ENCODE data around the gene CPA5. TPM values are rescaled to one million over a fixed set of nuclear protein-coding genes. Genes with fewer than 3 reads are reported as not detected.

Gene CPA5
- total and polyA plus RNA-seq, 2 experiments from 2014 or later = 0.98 TPM; not detected in 1

DNA sequence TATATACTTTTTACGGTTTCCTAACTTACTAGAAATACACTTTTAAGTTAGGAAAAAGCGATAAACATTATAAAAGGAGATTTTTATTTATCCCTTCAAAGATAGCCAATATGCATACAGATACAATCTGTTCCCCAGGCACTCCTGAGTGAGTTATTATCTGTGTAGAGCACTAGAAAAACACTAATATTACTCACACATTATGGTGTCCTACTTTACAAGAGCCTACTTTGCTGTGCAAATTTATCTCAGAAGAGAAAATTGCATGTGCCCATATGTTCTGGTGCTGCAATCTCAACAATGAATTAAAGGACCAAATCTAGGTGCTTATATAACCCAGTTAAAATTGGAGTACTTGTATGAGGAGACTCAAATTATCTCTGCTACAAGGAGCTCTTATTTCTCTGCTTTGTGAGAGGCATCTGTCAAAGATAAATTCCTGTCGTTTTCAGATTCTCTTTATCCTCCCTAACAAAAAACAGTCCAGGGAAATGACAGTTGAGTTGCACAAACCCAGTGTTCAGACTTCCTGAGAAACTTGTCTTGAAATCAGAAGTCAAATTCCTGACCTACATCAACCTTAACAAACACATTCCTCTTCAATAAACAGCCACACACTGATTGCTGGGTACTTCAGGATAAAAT, 64.6 kb downstream of the CPA5 start:
- H3K27ac ChIP-seq = peak overlapping the region; percentile 46
- no peaks in the 10 kb centered on the region for H3K9me3 ChIP-seq (ENCODE audit: low read depth)
- TF ChIP-seq, protein P1, sequence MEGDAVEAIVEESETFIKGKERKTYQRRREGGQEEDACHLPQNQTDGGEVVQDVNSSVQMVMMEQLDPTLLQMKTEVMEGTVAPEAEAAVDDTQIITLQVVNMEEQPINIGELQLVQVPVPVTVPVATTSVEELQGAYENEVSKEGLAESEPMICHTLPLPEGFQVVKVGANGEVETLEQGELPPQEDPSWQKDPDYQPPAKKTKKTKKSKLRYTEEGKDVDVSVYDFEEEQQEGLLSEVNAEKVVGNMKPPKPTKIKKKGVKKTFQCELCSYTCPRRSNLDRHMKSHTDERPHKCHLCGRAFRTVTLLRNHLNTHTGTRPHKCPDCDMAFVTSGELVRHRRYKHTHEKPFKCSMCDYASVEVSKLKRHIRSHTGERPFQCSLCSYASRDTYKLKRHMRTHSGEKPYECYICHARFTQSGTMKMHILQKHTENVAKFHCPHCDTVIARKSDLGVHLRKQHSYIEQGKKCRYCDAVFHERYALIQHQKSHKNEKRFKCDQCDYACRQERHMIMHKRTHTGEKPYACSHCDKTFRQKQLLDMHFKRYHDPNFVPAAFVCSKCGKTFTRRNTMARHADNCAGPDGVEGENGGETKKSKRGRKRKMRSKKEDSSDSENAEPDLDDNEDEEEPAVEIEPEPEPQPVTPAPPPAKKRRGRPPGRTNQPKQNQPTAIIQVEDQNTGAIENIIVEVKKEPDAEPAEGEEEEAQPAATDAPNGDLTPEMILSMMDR (IDR thresholded peaks at IDR 0.05; ENCODE audit: low read depth, low read length) = no peak
- H3K36me3 ChIP-seq = no peaks in the 10 kb centered on the region
- H3K4me3 ChIP-seq = no peak overlapping the region
- H3K4me1 ChIP-seq (ENCODE audit: low read depth) = peaks cover 19% of the 10 kb centered on the region
- DNase-seq (ENCODE audit: low read depth in 1 of 2, low spot score in 1 of 2) = peak; percentile 21 to 53
- no peaks in the 10 kb centered on the region for H3K27me3 ChIP-seq

DNA sequence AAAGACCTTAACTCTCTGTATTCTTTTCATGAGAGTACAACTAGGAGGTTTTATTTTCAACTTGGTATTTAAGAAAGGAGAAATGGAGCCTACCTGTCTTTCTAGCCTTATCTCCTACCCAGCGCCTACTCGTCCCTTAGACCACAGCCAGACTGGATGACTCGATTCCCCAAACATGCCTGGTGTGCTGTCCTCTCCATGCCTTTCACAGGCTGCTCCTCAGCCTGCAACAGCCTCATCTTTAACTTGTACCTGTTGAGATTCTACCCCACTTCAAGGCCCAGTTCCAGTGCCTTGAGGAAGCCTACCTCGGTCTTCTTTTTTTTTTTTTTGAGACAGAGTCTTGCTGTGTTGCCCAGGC, 65.1 kb downstream of the CPA5 start:
- H3K4me3 ChIP-seq = no peak overlapping the region
- no peaks in the 10 kb centered on the region for H3K9me3 ChIP-seq (ENCODE audit: low read depth)
- H3K27ac ChIP-seq = peak overlapping the region; percentile 46
- H3K36me3 ChIP-seq = no peaks in the 10 kb centered on the region
- peaks cover 19% of the 10 kb centered on the region for H3K4me1 ChIP-seq (ENCODE audit: low read depth)
- no peak for DNase-seq (ENCODE audit: low read depth in 1 of 2, low spot score in 1 of 2)
- H3K27me3 ChIP-seq = no peaks in the 10 kb centered on the region
- TF ChIP-seq, protein P1 (IDR thresholded peaks at IDR 0.05; ENCODE audit: low read depth, low read length) = no peak

DNA sequence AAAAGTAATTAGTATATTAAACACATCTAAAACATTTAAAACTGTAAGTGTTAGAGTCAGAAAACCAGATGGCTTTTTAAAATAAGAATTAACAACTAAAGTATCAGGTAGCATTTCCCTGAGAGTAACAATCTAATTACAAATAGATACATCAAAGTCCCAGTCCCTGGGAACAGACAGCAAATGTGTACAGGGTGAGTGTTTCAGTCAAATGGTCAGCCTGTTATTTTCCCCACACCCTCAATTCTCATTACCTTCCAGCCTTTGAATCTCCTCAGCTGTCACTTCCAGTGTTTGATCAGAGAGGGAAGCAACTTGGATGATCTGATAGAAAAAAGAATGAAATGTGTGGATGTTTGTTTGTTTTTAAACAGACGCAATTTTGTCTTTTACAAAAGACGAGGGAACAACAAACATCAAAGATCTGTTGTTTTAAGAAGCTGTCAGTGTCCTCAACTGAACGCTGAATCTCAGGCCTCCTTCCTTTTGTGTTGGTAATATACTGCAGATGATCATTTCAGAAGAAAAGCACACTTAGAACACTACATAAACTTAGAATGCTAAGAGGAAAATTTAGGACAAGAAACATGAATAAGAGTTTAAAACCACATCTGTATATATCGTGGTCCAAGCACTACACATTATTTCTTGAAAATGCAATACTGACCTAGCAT, 66.4 kb downstream of the CPA5 start:
- Histone ChIP-seq H3K36me3 (no peaks in the 10 kb centered on the region), H3K9me3 (ENCODE audit: low read depth) (no peaks in the 10 kb centered on the region), H3K27me3 (no peaks in the 10 kb centered on the region), H3K4me1 (ENCODE audit: low read depth) (peaks cover 19% of the 10 kb centered on the region), H3K4me3 (no peak overlapping the region), H3K27ac (peak overlapping the region; percentile 31)
- TF ChIP-seq, protein P1 (IDR thresholded peaks at IDR 0.05; ENCODE audit: low read depth, low read length) = no peak
- DNase-seq (ENCODE audit: low read depth in 1 of 2, low spot score in 1 of 2) = no peak

DNA sequence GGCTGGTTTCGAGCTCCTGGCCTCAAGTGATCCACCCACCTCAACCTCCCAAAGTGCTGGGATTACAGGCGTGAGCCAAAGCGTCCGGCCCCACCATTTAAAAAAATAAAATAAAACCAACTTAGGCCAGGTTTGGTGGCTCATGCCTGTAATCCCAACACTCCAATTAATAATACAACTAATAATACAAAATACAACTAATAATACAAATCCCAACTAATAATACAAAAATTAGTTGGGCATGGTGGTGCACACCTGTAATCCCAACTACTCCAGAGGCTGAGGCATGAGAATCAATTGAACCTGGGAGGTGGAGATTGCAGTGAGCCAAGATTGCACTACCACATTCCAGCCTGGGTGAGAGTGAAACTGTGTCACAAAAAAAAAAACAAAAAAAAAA, 68.6 kb downstream of the CPA5 start:
- TF ChIP-seq, protein P1 (IDR thresholded peaks at IDR 0.05; ENCODE audit: low read depth, low read length) = no peak
- Histone ChIP-seq H3K4me1 (ENCODE audit: low read depth) (peaks cover 30% of the 10 kb centered on the region), H3K36me3 (no peaks in the 10 kb centered on the region), H3K27me3 (no peaks in the 10 kb centered on the region), H3K27ac (no peak overlapping the region), H3K4me3 (no peak overlapping the region), H3K9me3 (ENCODE audit: low read depth) (no peaks in the 10 kb centered on the region)
- DNase-seq (ENCODE audit: low read depth in 1 of 2, low spot score in 1 of 2) = no peak

DNA sequence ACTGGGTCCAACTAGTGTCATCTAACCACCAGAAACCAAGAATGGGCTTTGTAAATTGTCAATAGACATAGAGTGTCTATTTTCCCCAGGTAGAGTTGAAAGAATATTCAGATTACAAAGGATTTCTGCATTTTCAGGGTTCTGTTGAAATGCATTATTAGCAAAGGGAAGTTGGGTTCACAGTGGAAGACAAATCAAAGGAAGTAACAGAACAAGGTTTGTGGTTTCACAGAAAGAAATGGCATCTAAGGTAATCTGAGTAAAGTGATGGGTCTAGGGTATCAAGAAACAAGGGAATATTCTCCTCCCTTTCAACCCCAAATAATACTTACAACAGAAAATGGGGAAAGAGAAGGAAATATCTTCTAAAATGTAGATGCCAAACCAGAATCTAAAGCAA, 70.4 kb downstream of the CPA5 start:
- H3K36me3 ChIP-seq = no peaks in the 10 kb centered on the region
- no peak for DNase-seq (ENCODE audit: low read depth in 1 of 2, low spot score in 1 of 2)
- H3K9me3 ChIP-seq (ENCODE audit: low read depth) = no peaks in the 10 kb centered on the region
- TF ChIP-seq, protein P1 (IDR thresholded peaks at IDR 0.05; ENCODE audit: low read depth, low read length) = no peak
- no peaks in the 10 kb centered on the region for H3K27me3 ChIP-seq
- H3K27ac ChIP-seq = no peak overlapping the region
- H3K4me1 ChIP-seq (ENCODE audit: low read depth) = peaks cover 24% of the 10 kb centered on the region
- H3K4me3 ChIP-seq = no peak overlapping the region

Measured in cardiac muscle cell (in vitro differentiated cells and primary cell).